Activated B cell treated with CpG ODN at 0.5 μM for 24 hours (primary cell): Measurements from ENCODE around the gene EMC8. TPM values are rescaled to one million over a fixed set of nuclear protein-coding genes. Genes with fewer than 3 reads are reported as not detected.

Source experiments
- ATAC-seq: fragments of 200-7000 bp; cut with Tn5 transposase; one replicate; pipeline ENCODE4 v1.10.0; 2021; ENCODE audit warnings: low read depth, mild to moderate bottlenecking, moderate library complexity
- CTCF ChIA-PET: fragments of 350-600 bp; sonication (Branson Sonifier 250); formaldehyde crosslinking; loops from one replicate; lab custom pipeline; 2021; ENCODE audit warnings: antibody characterized with exemption; lab: Charles Lee
- POLR2A ChIA-PET: fragments of 350-600 bp; sonication (Branson Sonifier 250); formaldehyde crosslinking; loops from one replicate; lab custom pipeline; 2021; ENCODE audit warnings: antibody characterized with exemption; lab: Charles Lee
- DNase-seq: peaks from one replicate; pipeline ENCODE4 v3.0.0; 2022
- H3K27ac Mint-ChIP-seq: one replicate; pipeline ENCODE4 v1.8.0; 2020; ENCODE audit warnings: mixed read lengths
- H3K27me3 Mint-ChIP-seq: one replicate; pipeline ENCODE4 v1.8.0; 2021; ENCODE audit warnings: mixed read lengths
- H3K36me3 Mint-ChIP-seq: one replicate; pipeline ENCODE4 v1.8.0; 2021; ENCODE audit warnings: low read depth, mixed read lengths
- H3K4me1 Mint-ChIP-seq: one replicate; pipeline ENCODE4 v1.8.0; 2021; ENCODE audit warnings: mixed read lengths
- H3K4me3 Mint-ChIP-seq: one replicate; pipeline ENCODE4 v1.8.0; 2020; ENCODE audit warnings: mild to moderate bottlenecking, mixed read lengths
- H3K9me3 Mint-ChIP-seq: one replicate; pipeline ENCODE4 v1.8.0; 2020; ENCODE audit warnings: mixed read lengths
- intact Hi-C: fragments of 100-400 bp; cut with micrococcal nuclease; formaldehyde crosslinking; loops from one replicate; pipeline ENCODE4 v1.15.1; 2024
- total RNA-seq: library from RNA; stranded (reverse); gene quantifications from 2 replicates; pipeline ENCODE4 v1.2.3, GENCODE V29; 2022
- TF ChIP-seq, protein P1 (sequence below): fragments of 200-600 bp; IDR thresholded peaks from one replicate; pipeline ENCODE4 v1.8.0; 2022; ENCODE audit warnings: antibody characterized with exemption, mild to moderate bottlenecking

EMC8 gene
- total RNA-seq, 1 donor from 2014 or later: 27.8 TPM

DNA sequence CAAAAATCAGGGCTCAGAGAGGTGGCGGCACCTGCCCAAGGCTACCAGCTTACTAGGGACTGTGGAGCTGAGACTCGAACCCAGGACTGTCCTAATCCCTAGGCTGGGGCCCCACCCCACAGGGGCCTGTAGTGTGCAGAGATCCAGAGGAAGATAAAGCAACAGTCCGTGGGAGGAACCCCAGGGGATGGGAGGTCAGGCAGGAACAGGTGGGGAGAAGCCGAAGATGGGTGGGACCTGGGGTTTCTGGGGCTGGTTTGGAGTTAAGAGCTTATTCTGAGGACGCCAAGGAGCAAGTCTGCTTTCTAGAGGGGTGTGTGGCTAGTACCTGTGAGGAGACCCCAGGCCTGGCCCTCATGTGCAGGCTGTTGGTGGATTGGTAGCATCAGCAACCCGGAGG is 63.4 kb downstream of the EMC8 start:
- intact Hi-C loops: loop anchor here (1.0 kb wide), 1 partner anchor 20 kb away; no protein-coding TSS in a partner anchor
- CTCF ChIA-PET: no interaction called here

GRCh38 chr16:85735225-85735635 is 64.1 kb downstream of the EMC8 start:
- Mint-ChIP-seq H3K4me1 (peaks cover 34% of the 10 kb centered on the region), H3K4me3 (peak overlapping the region; percentile 59), H3K27ac (peak overlapping the region; percentile 50), H3K27me3 (no peaks in the 10 kb centered on the region), H3K36me3 (peaks cover 22% of the 10 kb centered on the region), H3K9me3 (no peaks in the 10 kb centered on the region)
- ATAC-seq (peak; percentile 85), DNase-seq (peak; percentile 28)
- TF ChIP-seq, protein P1, sequence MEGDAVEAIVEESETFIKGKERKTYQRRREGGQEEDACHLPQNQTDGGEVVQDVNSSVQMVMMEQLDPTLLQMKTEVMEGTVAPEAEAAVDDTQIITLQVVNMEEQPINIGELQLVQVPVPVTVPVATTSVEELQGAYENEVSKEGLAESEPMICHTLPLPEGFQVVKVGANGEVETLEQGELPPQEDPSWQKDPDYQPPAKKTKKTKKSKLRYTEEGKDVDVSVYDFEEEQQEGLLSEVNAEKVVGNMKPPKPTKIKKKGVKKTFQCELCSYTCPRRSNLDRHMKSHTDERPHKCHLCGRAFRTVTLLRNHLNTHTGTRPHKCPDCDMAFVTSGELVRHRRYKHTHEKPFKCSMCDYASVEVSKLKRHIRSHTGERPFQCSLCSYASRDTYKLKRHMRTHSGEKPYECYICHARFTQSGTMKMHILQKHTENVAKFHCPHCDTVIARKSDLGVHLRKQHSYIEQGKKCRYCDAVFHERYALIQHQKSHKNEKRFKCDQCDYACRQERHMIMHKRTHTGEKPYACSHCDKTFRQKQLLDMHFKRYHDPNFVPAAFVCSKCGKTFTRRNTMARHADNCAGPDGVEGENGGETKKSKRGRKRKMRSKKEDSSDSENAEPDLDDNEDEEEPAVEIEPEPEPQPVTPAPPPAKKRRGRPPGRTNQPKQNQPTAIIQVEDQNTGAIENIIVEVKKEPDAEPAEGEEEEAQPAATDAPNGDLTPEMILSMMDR: no peak
- ChIA-PET CTCF (interaction anchor here (0.6 kb wide), 1 partner anchor 25 kb away, joined by 3 read pairs; no protein-coding TSS in a partner anchor), POLR2A (interaction anchor here (0.5 to 2.8 kb wide), 6 partner anchors 12 to 46 kb away, joined by 4 to 16 read pairs (median 11); no protein-coding TSS in a partner anchor)
- intact Hi-C loops: loop anchor here (1.0 kb wide), 1 partner anchor 21 kb away; no protein-coding TSS in a partner anchor

More for the DNA sequence above, 63.4 kb downstream of the EMC8 start:
- POLR2A ChIA-PET: interaction anchor here (0.5 to 2.8 kb wide), 6 partner anchors 11 to 45 kb away, joined by 4 to 16 read pairs (median 11); no protein-coding TSS in a partner anchor
- Mint-ChIP-seq H3K36me3 (peaks cover 26% of the 10 kb centered on the region), H3K9me3 (no peaks in the 10 kb centered on the region), H3K4me1 (peaks cover 34% of the 10 kb centered on the region), H3K4me3 (peak overlapping the region; percentile 59), H3K27ac (no peak overlapping the region), H3K27me3 (no peaks in the 10 kb centered on the region)
- DNase-seq: no peak
- no peak for ATAC-seq
- TF ChIP-seq, protein P1: no peak

- H3K4me1 Mint-ChIP-seq: peaks cover 34% of the 10 kb centered on the region
- ATAC-seq: no peak
- POLR2A ChIA-PET: interaction anchor here (1.3 to 2.2 kb wide), 2 partner anchors 15 to 22 kb away, joined by 9 to 13 read pairs; no protein-coding TSS in a partner anchor
- no peak for DNase-seq
- H3K36me3 Mint-ChIP-seq: peaks cover 18% of the 10 kb centered on the region
- no peaks in the 10 kb centered on the region for H3K9me3 Mint-ChIP-seq
- TF ChIP-seq, protein P1: no peak
- CTCF ChIA-PET: no interaction called here
- intact Hi-C loops: loop anchor here (1.0 kb wide), 1 partner anchor 22 kb away; no protein-coding TSS in a partner anchor
- H3K27me3 Mint-ChIP-seq: no peaks in the 10 kb centered on the region
- H3K27ac Mint-ChIP-seq: no peak overlapping the region
- H3K4me3 Mint-ChIP-seq: no peak overlapping the region
Measured at GRCh38 chr16:85734311-85735017, 64.9 kb downstream of the EMC8 start.

- ChIA-PET POLR2A (no interaction called here), CTCF (no interaction called here)
- ATAC-seq (no peak), DNase-seq (no peak)
- Mint-ChIP-seq H3K36me3 (peaks cover 13% of the 10 kb centered on the region), H3K4me3 (no peak overlapping the region), H3K4me1 (peaks cover 34% of the 10 kb centered on the region), H3K9me3 (no peaks in the 10 kb centered on the region), H3K27me3 (no peaks in the 10 kb centered on the region), H3K27ac (no peak overlapping the region)
- intact Hi-C loops: no loop called here
- TF ChIP-seq, protein P1: no peak
Measured at GRCh38 chr16:85733839-85734170, 65.5 kb downstream of the EMC8 start.

DNA sequence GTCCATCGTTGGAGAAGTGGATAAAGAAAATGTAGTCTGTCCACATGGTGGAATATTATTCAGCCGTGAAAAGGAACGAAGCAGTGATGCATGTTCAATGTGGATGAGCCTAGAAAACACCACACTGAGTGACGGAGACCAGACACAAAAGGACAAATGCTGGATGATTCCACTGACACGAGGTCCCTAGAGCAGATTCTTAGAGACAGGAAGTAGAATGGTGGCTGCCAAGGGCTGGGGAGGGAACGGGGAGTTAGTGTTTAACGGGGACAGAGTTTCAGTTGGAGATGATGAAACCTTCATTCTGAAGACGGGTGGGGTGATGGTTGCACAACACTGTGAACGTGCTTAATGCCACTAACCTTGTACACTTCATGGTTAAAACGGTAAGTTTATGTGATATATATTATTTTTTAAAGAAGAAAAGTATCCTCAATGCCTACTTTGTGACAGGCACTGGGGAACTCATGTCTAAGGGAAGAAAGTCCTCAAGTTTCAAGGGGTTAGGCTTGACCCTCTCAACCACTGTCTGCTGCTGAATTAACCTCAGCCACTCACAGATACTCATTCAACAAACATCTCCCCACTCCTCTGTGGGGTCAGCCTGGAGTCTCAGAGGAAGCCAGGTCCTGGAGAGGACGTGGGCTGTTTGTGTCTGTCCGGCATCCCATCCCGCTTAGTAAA is 66.0 kb downstream of the EMC8 start:
- TF ChIP-seq, protein P1: no peak
- ChIA-PET CTCF (no interaction called here), POLR2A (no interaction called here)
- Mint-ChIP-seq H3K36me3 (peaks cover 13% of the 10 kb centered on the region), H3K27ac (no peak overlapping the region), H3K4me1 (peaks cover 34% of the 10 kb centered on the region), H3K9me3 (no peaks in the 10 kb centered on the region), H3K4me3 (no peak overlapping the region), H3K27me3 (no peaks in the 10 kb centered on the region)
- DNase-seq (no peak), ATAC-seq (no peak)
- intact Hi-C loops: no loop called here
